Activated CD8-positive, alpha-beta T cell treated with anti-CD3 and anti-CD28 coated beads for 36 hours (primary cell): ENCODE measurements around the gene SIVA1. TPM values are rescaled to one million over a fixed set of nuclear protein-coding genes. Genes with fewer than 3 reads are reported as not detected.
"Not testable (repeated sequence)": the region's sequence is repeated elsewhere in the genome, so short reads cannot be mapped to it uniquely, and the experiment has no call there.

ENCODE experiments used
- ATAC-seq: fragments of 200-7000 bp; cut with Tn5 transposase; one replicate; pipeline ENCODE4 v1.10.0; 2021; ENCODE audit warnings: mild to moderate bottlenecking, moderate library complexity
- CTCF ChIA-PET: fragments of 350-600 bp; sonication (Branson Sonifier 250); formaldehyde crosslinking; loops from one replicate; lab custom pipeline; 2021; ENCODE audit warnings: antibody characterized with exemption; lab: Charles Lee
- POLR2A ChIA-PET: fragments of 350-600 bp; sonication (Branson Sonifier 250); formaldehyde crosslinking; loops from one replicate; lab custom pipeline; 2021; ENCODE audit warnings: antibody characterized with exemption; lab: Charles Lee
- DNase-seq: peaks from one replicate; pipeline ENCODE4 v3.0.0-alpha.2; 2020
- H3K27ac Mint-ChIP-seq: one replicate; pipeline ENCODE4 v1.8.0; 2021; ENCODE audit warnings: mild to moderate bottlenecking, mixed read lengths
- H3K27me3 Mint-ChIP-seq: one replicate; pipeline ENCODE4 v1.8.0; 2021; ENCODE audit warnings: mixed read lengths
- H3K36me3 Mint-ChIP-seq: one replicate; pipeline ENCODE4 v1.8.0; 2021; ENCODE audit warnings: low read depth, mixed read lengths
- H3K4me1 Mint-ChIP-seq: one replicate; pipeline ENCODE4 v1.8.0; 2021; ENCODE audit warnings: low read depth, mixed read lengths
- H3K4me3 Mint-ChIP-seq: one replicate; pipeline ENCODE4 v1.8.0; 2021; ENCODE audit warnings: mild to moderate bottlenecking, moderate library complexity, mixed read lengths
- H3K9me3 Mint-ChIP-seq: one replicate; pipeline ENCODE4 v1.8.0; 2021; ENCODE audit warnings: mixed read lengths
- intact Hi-C: fragments of 100-400 bp; cut with micrococcal nuclease; formaldehyde crosslinking; loops from one replicate; pipeline ENCODE4 v1.10.0; 2022
- total RNA-seq, 2 experiments: library from RNA; stranded (reverse); gene quantifications; one replicate each; pipeline ENCODE4 v1.2.3, GENCODE V29; 2021
- TF ChIP-seq, protein P1 (sequence below): fragments of 200-600 bp; IDR thresholded peaks from one replicate; pipeline ENCODE4 v1.8.0; 2022; ENCODE audit warnings: antibody characterized with exemption, mild to moderate bottlenecking

Gene SIVA1
- total RNA-seq, 2 experiments from 2014 or later: 115 to 125 TPM

DNA sequence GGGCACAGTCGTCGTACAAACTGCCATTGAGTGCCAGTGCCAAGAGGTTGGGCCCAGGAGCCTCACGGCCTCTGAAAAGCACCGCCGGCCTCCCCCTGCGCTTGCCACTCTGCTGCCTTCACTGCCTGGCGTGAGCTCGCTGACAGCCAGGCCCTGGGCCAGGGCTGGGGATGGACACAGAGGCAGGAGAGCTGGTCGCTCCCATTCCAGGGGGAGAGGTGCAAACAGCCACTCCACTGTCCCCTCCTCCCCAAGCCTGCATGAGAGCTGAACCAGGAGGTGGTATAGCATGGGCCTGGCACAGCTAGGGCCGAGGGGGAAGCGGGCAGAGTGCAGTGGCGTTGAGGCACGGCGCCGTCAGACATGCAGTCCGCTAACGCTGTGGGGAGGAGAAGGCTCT is 24.3 kb upstream of the SIVA1 start:
- H3K27ac Mint-ChIP-seq: no peak overlapping the region
- H3K4me1 Mint-ChIP-seq: no peaks in the 10 kb centered on the region
- DNase-seq (no peak), ATAC-seq (no peak)
- POLR2A ChIA-PET: no interaction called here
- TF ChIP-seq, protein P1, sequence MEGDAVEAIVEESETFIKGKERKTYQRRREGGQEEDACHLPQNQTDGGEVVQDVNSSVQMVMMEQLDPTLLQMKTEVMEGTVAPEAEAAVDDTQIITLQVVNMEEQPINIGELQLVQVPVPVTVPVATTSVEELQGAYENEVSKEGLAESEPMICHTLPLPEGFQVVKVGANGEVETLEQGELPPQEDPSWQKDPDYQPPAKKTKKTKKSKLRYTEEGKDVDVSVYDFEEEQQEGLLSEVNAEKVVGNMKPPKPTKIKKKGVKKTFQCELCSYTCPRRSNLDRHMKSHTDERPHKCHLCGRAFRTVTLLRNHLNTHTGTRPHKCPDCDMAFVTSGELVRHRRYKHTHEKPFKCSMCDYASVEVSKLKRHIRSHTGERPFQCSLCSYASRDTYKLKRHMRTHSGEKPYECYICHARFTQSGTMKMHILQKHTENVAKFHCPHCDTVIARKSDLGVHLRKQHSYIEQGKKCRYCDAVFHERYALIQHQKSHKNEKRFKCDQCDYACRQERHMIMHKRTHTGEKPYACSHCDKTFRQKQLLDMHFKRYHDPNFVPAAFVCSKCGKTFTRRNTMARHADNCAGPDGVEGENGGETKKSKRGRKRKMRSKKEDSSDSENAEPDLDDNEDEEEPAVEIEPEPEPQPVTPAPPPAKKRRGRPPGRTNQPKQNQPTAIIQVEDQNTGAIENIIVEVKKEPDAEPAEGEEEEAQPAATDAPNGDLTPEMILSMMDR: no peak
- no peaks in the 10 kb centered on the region for H3K27me3 Mint-ChIP-seq
- H3K36me3 Mint-ChIP-seq: no peaks in the 10 kb centered on the region
- no peaks in the 10 kb centered on the region for H3K9me3 Mint-ChIP-seq
- CTCF ChIA-PET: no interaction called here
- no peak overlapping the region for H3K4me3 Mint-ChIP-seq
- intact Hi-C loops: no loop called here

DNA sequence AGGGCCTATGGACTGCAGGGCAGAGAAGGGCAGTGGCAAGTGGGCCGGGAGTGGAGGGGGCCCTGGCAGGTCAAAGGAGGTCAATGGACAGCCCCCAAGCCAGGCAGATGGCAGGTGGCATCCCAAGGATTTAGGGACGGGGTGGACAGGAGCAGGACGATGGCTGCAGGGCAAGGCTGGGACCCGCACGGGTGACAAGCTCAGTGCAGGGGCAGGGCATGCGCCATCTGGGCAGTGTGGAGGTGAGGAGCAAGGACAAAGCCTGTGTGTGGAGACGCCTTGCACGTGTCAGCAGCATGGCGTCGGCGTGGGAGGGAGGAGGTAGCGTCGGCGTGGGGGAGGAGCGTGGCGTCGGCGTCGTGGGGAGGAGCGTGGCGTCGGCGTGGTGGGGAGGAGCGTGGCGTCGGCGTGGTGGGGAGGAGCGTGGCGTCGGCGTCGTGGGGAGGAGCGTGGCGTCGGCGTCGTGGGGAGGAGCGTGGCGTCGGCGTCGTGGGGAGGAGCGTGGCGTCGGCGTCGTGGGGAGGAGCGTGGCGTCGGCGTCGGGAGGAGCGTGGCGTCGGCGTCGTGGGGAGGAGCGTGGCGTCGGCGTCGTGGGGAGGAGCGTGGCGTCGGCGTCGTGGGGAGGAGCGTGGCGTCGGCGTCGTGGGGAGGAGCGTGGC is 23.6 kb upstream of the SIVA1 start:
- H3K9me3 Mint-ChIP-seq, DNase-seq, H3K4me3 Mint-ChIP-seq, CTCF ChIA-PET, H3K27ac Mint-ChIP-seq, H3K4me1 Mint-ChIP-seq, POLR2A ChIA-PET, intact Hi-C loops, H3K27me3 Mint-ChIP-seq, H3K36me3 Mint-ChIP-seq, ATAC-seq: not testable (repeated sequence)

DNA sequence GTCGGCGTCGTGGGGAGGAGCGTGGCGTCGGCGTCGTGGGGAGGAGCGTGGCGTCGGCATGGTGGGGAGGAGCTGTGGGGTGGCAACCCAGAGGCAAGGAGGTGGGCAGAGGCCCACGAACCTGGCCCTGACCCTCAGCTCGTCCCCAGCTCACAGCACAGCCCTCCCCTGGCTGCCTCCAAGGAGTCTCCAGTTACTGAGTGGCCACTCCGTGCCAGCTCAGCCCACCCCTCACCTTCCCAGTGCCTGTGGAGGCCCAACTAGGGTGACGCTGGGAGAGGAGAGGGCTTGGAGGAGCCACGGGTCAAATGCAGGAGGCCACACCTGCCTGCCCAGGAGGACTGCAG is 23.1 kb upstream of the SIVA1 start:
- Mint-ChIP-seq H3K4me3 (no peak overlapping the region), H3K27me3 (no peaks in the 10 kb centered on the region), H3K27ac (no peak overlapping the region), H3K9me3 (no peaks in the 10 kb centered on the region), H3K4me1 (no peaks in the 10 kb centered on the region), H3K36me3 (no peaks in the 10 kb centered on the region)
- TF ChIP-seq, protein P1: no peak
- no peak for ATAC-seq
- POLR2A ChIA-PET: no interaction called here
- intact Hi-C loops: no loop called here
- CTCF ChIA-PET: interaction anchor here (1.9 kb wide), 1 partner anchor 39 kb away, joined by 4 read pairs; no protein-coding TSS in a partner anchor
- no peak for DNase-seq

DNA sequence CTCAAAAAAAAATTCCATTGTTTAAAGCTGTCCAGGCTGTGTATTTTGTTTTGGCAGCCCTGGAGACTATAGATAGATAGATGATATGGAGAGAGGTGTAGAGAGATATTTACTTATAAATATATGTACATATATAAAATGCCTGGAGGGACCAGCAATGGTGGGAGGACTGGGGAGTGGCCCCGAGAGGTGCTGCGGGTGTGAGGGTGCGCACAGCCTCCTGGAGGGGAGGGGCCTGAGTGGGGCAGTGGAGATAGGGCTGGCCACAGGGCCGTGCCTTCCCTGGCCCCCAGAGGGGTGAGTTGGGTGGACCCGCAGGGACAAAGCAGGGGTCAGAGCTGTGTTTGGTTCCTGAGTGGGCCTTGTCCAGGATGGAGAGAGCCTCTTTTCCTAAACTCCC is 22.5 kb upstream of the SIVA1 start:
- DNase-seq (no peak), ATAC-seq (no peak)
- Mint-ChIP-seq H3K4me3 (no peak overlapping the region), H3K9me3 (no peaks in the 10 kb centered on the region), H3K4me1 (no peaks in the 10 kb centered on the region), H3K27ac (no peak overlapping the region), H3K36me3 (no peaks in the 10 kb centered on the region), H3K27me3 (no peaks in the 10 kb centered on the region)
- TF ChIP-seq, protein P1: no peak
- intact Hi-C loops: no loop called here
- ChIA-PET CTCF (interaction anchor here (1.9 kb wide), 1 partner anchor 38 kb away, joined by 4 read pairs; no protein-coding TSS in a partner anchor), POLR2A (no interaction called here)

DNA sequence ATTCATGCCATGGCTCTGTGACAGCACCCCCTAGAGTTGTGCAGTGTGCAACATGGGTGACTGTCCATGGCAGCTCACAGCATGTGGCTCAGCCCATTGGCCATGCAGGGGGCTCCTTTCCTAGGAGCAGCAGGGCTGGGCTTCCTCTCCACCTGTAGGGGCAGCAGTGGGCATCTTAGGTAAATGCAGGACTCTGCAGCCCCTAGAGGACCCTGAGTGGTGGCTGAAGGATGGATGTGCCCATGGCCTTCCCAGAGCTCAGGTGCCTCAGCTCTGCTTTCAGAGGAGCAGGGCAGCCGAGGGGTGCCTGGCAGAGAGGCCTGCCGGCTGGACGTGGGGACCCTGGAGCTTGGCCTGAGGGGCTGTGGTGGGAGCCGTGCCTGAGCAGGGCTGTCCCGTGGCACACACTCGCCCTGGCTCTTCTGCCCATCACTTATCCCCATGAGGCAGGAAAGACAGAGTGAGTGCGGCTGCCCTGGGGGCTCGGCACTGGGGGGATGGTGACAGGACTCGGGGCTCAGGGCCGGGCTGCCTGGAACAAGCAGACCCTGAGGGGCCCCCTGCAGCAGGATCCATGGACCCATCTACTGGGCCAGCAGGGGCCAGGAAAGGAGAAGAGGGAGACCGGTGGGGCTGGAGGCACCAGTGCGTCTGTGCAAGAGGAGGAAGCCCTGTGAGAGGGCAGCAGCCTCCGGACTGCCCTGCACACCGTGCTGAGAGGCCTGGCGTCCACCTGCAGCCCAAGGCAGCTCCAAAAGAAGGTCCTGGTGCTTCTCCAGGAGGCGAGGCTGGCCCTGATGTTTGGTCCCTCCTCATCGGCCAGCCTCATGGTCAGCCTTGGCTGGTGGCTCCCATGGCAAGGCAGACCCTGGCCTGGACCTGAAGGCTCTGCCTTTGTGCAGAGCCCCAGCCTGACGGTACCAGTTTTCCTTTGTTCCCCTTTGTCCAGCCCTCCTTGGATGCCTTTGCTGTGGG is 21.3 kb upstream of the SIVA1 start:
- Mint-ChIP-seq H3K27ac (no peak overlapping the region), H3K36me3 (no peaks in the 10 kb centered on the region), H3K4me1 (no peaks in the 10 kb centered on the region), H3K9me3 (no peaks in the 10 kb centered on the region), H3K27me3 (no peaks in the 10 kb centered on the region), H3K4me3 (no peak overlapping the region)
- TF ChIP-seq, protein P1: no peak
- POLR2A ChIA-PET: interaction anchor here (1.0 kb wide), 1 partner anchor 11 kb away, joined by 3 read pairs; no protein-coding TSS in a partner anchor
- DNase-seq (peak; percentile 30), ATAC-seq (peak; percentile 60)
- CTCF ChIA-PET: interaction anchor here (1.9 kb wide), 1 partner anchor 37 kb away, joined by 4 read pairs; no protein-coding TSS in a partner anchor
- intact Hi-C loops: no loop called here
